Umbilical cord (tissue), 2 donors: ENCODE measurements around the gene CTDSPL. TPM values are rescaled to one million over a fixed set of nuclear protein-coding genes. Genes with fewer than 3 reads are reported as not detected.
A peak's percentile ranks its signal among the peaks of the same experiment; 100 is the strongest.

ENCODE experiments used
- DNase-seq: peaks from one replicate; pipeline ENCODE4 v3.0.0-alpha.2; 2015; ENCODE audit warnings: low spot score
- total RNA-seq: library from RNA; depleted of rRNA; stranded (reverse); fragments of >200 nt; gene quantifications from one replicate; pipeline ENCODE4 v1.2.3, GENCODE V29; 2014; ENCODE audit warnings: low replicate concordance; ENCODE audit not compliant: insufficient read depth

CTDSPL gene
- total RNA-seq, 1 donor from 2014 or later: 33.9 TPM

DNA sequence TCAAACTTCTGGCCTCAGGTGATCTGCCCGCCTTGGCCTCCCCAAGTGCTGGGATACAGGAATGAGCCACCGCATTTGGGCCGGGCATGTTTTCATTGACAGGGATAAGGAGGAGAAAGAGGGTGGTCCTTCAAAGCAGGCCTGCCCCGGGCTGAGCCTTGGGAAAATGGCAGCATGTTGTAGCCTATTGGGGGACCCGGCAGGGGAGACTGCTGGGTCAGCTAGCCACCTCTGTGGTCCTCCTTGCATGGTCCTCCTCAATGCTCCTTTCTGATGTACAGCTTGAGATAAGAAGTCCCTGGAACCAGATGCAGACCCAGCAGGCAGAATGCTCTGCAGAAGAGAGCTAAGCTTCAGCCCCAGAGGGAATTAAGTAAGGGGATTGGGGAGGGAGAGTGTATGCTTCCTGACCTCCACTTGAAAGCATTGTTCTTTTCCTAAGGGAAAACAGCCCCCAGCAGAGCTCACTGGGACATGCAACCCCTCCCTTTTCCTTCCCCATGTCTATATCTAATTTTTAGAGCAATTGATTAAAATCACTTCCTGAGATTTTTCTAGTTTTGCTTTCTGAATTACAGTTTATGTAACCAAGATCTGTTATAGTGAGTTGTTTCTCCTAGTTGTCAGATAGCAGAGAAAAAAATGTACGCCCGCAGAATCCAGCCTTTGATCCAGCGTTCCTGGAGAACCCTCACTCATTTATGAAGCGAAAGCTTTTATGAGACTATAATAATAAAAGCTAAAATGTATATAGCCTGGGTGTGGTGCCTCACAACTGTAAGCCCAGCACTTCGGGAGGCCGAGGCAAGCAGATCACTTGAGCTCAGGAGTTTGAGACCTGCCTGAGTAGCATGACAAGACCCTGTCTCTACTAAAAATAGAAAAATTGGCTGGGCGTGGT lies 80.2 kb downstream of the CTDSPL start:
- DNase-seq: peak; percentile 83

DNA sequence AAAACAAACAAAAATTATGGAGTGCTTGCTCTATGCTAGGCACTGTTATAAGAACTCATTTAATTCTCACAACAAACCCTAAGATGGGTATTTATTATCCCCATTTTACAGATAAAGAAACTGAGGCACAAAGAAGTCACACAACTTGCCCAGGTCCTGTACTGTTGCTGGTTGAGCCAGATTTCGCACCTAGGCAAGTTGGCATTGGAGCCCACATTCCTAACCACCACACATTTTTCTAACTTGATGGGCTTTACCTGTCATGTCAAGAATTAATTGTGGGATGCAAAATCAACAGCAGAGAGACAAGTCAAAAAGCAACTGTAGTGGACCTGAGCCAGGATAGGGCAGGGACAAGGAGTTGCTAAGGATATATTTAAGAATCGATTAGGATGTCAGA lies 81.0 kb downstream of the CTDSPL start:
- no peak for DNase-seq

DNA sequence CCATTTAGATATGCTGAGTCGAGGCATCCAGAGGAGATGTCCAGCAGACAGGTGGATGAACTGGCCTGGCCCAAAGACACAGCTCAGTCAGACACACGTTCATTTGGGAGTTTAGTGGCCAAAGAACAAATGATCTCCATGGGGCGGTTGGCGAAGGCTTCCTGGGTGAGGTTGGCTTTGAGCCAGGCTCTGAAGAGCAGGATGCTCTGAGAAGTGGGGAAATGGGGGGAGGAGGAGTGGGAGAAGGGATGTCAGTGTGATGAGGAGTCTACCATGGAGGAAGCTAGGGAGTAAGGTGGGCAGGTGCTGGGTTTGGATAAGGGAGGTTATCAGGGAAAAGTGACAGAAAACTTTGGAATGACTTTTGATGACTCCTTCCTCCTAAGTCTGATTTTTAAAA lies 81.4 kb downstream of the CTDSPL start:
- no peak for DNase-seq

DNA sequence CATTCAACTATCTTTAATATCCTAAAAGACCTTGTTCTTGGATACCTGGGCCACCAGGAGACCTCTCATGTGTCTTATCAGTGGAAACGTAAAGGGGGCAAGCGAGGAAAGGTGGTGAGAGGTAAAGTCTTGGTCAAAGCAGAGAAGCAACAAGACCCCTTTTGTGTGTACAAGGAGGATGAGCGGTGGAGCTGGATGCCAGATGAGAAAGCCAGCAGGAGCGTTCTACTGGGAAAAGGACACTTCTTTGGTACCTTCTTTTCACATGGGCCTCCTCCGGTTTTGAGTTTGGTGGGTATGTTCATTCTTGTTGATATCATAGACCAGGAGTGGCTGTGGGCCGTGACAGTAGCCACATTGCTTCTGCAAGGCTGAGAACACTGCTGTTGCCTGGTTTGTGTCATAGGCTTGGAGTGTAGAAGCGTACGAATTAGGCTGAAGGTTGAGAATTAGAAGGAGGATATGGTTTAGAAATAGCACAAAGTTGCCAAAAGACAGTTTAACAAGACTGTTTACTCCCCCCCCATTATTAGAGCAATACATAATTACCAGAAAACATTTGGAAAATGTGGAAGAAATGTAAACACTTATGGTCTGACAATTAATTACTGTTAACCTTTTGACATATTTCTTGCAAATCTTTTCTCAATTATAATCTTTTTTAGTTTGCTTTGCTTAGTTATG lies 82.1 kb downstream of the CTDSPL start:
- DNase-seq: peak; percentile 56

DNA sequence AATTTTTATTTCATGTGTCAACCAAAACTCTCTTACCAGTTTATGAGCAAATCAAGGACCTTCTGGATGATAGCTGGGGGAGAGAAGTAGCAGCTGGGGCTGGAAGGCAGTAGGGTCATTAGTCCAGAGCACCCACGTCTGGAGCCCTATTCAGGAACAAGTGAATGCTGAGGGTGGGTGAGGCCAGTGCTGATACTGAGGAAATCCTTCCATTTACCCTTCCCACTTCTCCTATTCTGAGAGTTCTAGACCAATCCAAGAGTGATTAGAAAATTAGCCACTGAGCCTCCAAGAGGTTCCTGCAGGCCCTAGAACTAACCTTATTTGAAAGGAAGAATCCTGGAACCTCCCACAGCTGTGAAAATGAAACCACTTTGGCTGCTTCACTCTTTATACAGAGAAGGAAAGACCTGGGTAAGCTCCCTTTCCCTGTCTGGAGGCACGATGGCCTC lies 82.7 kb downstream of the CTDSPL start:
- no peak for DNase-seq

DNA sequence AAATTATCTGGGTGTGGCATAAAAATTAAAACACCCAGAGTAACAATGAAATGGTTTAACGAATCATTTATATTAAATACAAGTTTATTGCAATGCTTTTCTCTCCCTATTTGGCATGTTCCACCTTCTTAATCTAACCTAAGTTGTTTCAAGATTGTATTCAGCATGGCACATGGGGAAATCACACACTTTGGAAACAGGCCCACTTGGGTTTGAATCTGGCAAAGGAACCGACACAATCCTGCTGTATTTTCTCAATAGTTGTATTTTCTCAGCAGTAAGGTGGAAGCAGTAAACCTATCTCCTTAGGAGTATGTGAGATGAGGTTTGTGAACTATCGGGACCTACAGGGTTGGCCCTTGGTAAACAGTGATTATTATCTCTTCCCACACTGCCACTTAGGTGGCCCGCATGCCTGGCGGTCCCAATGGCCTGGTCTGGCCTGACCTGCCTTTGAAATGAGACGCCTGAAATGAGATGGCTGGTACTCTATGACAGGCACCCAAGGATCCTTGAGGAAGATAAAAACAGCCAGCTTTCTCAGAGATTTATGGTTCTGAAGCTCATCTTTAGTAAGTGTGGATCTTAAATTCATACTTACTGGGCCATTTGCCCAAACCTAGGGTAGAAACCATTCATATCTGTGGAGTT lies 83.6 kb downstream of the CTDSPL start:
- peak; percentile 87 for DNase-seq

DNA sequence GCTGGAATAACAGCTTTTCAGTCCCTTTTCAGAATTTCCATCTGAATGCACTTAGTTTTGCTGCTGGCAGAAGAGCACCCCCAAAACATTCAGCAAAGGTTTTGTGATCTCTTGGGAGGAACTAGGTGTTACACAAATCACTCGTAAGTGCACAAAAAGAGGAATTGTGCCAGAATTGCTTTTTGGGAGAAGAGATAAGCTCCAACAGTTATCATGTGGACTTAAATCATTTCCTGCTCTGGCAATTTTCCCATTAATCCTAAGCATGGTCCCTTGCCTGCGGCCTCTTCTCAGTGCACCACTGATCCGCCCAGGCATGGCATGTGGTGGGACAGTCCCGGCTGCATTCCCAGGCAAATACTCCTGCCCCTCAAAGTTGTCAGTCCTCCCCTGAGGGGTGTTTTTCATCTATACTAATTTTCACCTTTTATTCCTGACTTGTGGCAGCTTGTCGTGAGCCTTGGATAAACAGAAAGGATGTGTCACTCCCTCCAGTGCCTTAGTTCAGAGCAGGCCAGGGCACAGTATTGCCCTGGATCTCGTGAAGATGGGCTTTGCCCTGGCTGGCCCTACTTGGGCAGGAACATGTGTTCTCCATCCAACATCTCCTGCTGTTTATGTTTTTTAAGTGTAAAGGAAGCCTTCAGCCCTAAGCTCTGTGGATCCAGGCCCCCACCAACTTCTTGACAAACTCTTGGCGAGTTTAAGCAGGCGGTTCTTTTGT lies 84.3 kb downstream of the CTDSPL start:
- DNase-seq: peak; percentile 93

DNA sequence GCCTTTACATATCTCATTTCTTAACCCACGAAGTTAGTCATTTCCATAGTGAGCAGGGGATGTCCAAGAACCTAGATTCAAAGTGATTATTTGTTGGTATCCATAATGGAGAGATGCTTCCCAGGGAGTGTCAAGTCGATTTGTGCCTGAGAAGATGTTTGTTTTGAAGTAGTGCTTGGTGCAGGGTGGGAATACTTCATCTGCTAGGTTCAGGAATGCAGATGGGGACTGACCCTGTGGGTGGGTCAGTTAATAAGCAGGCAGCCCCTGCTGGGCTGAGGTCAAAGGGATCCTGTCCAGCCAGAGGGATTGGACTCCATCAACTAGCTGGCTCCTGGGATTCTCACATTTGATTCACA lies 84.8 kb downstream of the CTDSPL start:
- no peak for DNase-seq

DNA sequence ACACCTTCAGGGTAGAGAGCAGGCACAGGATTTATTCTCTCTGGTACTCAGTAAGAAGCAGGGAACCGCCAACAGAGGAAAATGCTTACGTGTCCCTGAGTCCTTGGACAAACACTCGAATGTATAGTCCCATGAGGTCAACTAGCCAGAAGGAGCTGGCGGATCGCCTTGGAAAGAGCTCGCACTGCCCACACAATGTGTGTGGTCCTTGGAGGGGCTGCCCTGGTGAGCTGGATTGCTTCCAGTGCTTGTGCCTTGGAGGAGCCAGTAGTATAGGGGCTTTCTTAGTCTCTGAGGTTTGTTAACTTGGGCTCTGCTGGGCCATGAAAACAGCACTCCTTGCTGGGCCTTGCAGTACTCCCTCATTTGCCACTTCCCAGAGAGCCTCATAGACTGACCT lies 88.2 kb downstream of the CTDSPL start:
- DNase-seq: no peak

DNA sequence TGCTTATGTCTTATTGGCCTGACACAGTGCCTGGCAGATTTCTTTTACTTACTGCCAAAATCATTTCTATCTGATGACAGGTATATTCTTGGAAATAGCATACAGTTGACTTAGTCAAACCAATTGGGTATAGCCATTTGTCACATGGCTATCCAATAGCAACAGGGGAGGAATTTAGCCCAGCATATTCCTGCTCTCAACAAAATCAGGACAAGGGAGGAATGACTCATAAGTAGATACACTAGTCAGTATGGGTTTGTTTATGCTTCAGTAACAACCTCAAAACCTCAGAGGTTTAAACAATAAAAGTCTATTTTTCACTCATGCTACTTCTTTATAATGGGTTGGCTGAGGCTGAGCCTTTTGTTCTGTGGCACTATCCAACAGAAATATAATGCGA lies 90.9 kb downstream of the CTDSPL start:
- DNase-seq: no peak

DNA sequence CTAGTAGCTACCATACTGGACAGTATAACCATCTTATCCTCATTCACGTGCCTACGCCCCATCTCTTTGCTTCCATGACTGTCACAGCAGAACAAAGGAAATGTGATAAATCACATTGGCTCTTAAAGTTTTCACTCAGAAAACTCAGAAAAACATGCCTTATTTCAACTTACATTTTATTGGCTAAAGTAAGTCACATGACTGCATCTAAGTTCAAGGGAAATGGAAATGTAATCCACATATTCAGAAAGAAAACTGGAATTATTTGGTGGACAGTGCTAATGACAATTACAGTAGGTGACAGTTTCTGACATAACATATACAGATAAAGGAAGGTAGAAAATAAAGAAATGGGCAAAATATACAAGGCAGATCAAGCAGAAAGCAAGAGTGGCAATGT lies 91.5 kb downstream of the CTDSPL start:
- DNase-seq: no peak

DNA sequence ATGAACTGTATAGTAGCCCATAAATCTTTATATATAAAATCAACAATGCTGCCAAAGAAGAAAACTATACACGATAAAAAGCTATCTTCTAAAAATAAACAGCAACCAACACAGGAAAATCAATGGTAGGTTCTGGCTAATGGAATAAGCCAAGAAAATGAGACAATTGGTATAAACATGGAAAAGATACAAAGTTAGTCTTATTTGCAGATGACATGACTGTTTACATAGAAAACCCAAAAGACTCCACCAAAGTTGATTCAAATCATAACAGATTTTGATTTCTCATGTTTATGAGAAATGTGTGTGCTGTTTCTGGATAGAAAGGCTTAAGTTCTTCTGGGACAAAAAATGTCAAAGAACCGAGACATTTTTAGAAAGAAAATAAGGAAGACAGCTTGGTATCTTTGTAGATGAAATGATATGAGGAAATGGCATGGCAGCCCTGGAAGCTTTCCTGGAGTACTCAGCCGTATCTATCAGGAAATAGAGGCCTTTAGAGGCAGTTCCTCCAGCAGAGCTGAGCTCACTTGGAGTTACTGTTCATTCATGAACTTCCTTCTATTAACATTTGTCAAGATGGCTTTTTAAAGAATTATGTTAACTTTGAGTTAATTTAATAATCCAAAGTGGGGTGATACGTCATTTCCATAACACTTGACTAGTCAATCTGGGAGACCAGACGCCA lies 92.2 kb downstream of the CTDSPL start:
- no peak for DNase-seq

DNA sequence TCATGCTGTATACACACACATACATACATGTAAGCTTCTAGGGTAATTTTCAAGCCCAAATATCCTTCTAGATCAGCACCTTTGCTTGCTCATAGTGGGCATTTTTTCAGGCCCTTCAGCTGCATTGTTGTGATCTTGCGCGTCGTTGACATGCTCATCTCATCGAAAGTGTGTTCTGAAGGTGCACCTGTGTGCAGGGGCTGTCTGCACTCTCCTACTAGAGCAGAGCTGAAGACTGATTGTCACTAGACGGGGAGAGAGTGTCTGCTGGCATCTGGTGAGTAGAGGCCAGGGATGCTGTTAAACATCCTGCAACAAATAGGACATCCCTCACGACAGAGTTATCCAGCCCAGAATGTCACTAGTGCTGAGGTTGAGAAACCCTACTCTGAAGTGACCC lies 93.2 kb downstream of the CTDSPL start:
- DNase-seq: no peak

DNA sequence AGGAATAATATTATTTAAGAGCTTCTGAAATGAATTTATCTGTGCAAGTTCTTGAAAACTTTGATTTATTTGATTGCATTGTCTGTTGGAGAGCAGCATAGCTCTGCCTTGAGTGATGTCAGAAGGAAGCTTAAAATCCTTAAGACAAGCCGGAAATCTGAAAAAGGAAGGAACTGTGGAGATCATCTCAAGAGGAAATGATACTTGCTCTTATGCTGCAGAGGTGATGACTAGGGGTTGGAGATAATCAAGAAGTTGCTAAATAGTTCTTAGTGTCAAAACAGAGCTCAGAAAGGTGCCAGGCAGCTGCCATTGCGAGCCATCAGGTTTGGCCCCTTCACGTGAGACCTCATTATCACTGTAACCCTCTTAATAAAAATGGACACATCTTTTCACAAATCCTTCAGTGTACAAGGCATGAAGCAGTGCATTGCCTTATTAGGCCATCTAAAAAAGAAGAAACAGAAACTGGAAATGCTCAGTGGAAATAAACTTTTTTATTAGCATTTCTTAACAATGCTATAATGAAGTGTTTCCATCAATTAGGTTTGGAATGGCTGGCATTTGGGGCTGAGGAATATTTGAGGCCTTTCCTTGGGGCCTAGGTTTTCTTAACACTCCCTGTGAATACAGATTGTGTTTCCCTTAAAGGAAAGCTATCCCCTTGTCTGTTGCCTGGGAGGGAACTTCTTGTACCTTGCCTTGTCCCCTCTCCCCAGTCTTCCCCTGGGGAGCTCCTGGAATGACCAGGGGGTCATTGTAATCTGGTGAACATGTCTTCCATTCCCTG lies 94.4 kb downstream of the CTDSPL start:
- DNase-seq: no peak

DNA sequence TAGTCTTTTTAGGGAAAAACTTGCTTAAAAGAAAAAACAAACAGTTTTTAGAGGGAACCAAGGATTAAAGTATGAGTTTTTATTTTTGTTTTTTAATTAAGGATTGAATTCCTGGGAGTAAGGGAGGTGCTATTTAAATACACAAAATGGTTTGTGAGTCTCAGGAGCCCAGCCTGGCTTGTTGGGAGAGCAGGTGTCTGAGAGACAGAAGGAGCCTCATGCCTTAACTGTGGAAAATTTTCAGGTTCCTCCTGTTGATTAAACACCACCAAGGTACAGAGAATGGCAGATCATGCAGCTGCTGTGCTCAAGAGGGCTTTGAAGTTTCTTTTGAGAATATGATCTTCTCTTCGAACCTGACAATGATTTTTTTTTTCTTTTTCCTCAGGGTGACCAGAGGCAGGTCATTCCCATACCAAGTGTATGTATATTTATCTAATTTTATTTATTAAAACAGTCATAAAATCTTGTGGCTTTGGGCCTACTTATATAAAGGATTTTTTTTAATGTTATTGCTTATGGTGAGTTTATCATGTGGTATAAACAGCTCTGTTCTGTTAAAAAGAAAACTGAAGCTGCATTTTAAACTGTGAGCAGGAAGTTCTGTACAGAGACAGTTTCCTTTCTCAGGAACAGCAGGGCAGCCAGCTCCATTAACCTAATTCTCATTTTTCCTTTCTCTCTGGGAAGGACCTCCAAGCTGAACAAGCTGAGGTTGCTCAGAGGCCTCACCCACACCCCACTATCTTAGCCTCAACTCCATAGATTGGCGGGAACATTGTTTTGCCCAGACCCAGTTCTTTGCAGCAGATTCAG lies 95.3 kb downstream of the CTDSPL start:
- DNase-seq: no peak

DNA sequence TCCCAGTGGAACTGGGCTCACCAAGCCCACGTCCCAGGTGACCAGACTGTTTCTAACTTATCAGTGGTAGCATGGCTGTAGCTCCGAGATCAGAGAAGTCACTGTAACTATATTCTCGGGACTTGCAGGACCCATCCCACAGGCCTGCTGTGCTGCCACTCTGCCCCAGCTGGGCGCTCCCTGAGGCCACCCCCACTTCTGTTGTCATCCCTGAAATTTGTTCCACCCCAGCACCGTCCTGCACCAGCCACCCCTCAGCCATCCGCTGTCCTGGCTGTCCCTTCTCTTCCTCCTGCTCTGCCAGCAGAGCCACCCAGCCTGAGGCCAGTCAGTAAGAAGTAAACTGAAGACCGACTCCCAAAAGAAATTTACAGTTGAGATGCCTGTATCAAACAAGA lies 95.9 kb downstream of the CTDSPL start:
- no peak for DNase-seq

DNA sequence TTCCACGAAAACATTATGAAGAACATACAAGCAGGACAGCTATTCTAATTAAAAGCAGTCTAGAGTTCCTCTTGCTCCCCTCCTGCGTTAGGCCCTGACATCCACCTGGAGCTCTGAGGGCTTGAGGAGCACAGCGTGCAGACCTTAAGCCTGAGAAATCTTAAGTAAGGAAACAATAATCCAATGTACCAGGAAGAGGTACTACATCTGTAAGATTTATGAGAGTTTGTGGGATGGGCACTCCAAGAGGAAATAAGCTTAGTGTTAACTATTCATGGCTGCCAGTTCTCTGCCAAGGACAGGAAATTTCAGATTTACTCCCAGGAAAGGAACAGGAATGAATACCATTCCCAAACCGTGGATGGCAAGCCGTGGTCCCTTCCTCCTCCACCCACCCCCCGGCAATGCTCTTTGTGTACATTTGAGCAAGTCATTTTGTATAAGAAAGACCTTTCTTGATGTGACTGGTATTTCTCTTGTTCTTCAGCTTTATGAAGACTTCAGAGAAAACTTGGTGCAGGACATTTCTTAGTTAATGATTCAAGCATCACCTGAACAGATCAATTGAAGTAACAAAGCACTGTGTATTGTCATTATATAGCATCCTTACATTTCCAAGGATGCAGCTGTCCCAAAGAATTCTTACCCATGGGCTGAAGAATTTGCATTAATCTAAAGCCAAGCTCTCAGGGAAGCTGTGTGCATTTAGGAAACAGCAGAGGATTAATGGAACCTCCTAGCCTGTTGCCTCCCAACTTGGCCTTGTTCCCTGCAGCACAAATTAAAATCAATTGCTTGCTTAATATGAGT lies 100.1 kb downstream of the CTDSPL start:
- peak; percentile 54 for DNase-seq

DNA sequence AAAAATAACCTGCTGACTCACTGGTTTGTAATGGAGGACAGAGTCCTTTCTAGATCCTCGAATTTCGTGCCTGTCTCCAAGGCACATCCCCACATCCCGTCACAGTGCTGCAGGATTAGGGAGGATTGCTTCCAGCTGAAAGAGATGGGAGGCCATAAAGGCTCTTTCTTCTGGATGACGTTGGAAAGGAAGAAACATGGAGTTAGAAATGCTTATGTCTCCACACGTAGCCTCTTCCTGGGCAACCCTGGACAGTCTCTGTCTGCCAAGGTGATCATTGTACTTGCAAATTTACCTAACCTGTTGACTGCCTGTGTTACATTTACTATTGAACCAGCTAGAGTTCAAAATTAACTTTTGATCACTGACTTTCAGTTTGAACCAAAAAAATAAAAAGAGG lies 101.3 kb downstream of the CTDSPL start:
- peak; percentile 87 for DNase-seq

DNA sequence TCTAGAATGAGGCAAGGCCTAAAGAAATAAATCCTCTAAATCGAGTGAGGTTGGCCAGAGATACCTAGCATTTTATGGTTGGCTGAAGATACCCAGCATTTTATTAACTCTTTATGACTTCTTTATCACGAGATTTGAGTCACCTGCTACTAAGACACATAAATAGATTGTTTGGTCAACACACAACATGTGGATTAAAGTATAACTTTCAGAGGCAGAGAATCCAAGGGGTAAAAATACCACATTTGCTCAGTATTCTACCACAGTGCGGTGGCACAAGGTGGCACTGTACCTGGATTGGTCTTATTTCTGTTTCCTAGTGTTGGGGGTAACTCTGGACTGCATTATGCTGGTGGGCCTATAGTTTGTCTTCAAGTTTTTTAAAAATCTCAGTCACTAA lies 102.0 kb downstream of the CTDSPL start:
- DNase-seq: no peak
